ENCODE measurements around the gene L3MBTL4.
"Not testable (repeated sequence)": the region's sequence is repeated elsewhere in the genome, so short reads cannot be mapped to it uniquely, and the experiment has no call there.

Gene L3MBTL4

GRCh38 chr18:6310714-6311113 lies 104.0 kb downstream of the L3MBTL4 start:
- no peak for DNase-seq (ENCODE audit: low read depth)

GRCh38 chr18:6297875-6298274 lies 116.8 kb downstream of the L3MBTL4 start:
- DNase-seq (ENCODE audit: low read depth): no peak

- DNase-seq (ENCODE audit: low read depth): no peak
Observed at GRCh38 chr18:6294148-6294784, 120.4 kb downstream of the L3MBTL4 start.

- DNase-seq (ENCODE audit: low read depth): no peak
Observed at GRCh38 chr18:6289843-6290242, 124.9 kb downstream of the L3MBTL4 start.

- no peak for DNase-seq (ENCODE audit: low read depth)
Observed at GRCh38 chr18:6286585-6286984, 128.1 kb downstream of the L3MBTL4 start.

- DNase-seq (ENCODE audit: low read depth): no peak
Observed at GRCh38 chr18:6284761-6285160, 129.9 kb downstream of the L3MBTL4 start.

- no peak for DNase-seq (ENCODE audit: low read depth)
Observed at GRCh38 chr18:6284300-6284699, 130.4 kb downstream of the L3MBTL4 start.

- no peak for DNase-seq (ENCODE audit: low read depth)
Observed at GRCh38 chr18:6281874-6282273, 132.8 kb downstream of the L3MBTL4 start.

- DNase-seq (ENCODE audit: low read depth): no peak
Observed at GRCh38 chr18:6280211-6280743, 134.4 kb downstream of the L3MBTL4 start.

GRCh38 chr18:6279308-6279707 lies 135.4 kb downstream of the L3MBTL4 start:
- no peak for DNase-seq (ENCODE audit: low read depth)

- no peak for DNase-seq (ENCODE audit: low read depth)
Observed at GRCh38 chr18:6273423-6273822, 141.3 kb downstream of the L3MBTL4 start.

GRCh38 chr18:6272144-6272543 lies 142.6 kb downstream of the L3MBTL4 start:
- not testable (repeated sequence) for DNase-seq (ENCODE audit: low read depth)

GRCh38 chr18:6271585-6271984 lies 143.1 kb downstream of the L3MBTL4 start:
- no peak for DNase-seq (ENCODE audit: low read depth)

- no peak for DNase-seq (ENCODE audit: low read depth)
Observed at GRCh38 chr18:6270771-6271216, 143.9 kb downstream of the L3MBTL4 start.

GRCh38 chr18:6269660-6270332 lies 144.9 kb downstream of the L3MBTL4 start:
- no peak for DNase-seq (ENCODE audit: low read depth)

- no peak for DNase-seq (ENCODE audit: low read depth)
Observed at GRCh38 chr18:6266212-6266611, 148.5 kb downstream of the L3MBTL4 start.

- no peak for DNase-seq (ENCODE audit: low read depth)
Observed at GRCh38 chr18:6261938-6262337, 152.8 kb downstream of the L3MBTL4 start.

GRCh38 chr18:6259324-6259723 lies 155.4 kb downstream of the L3MBTL4 start:
- not testable (repeated sequence) for DNase-seq (ENCODE audit: low read depth)

- no peak for DNase-seq (ENCODE audit: low read depth)
Observed at GRCh38 chr18:6257950-6258349, 156.8 kb downstream of the L3MBTL4 start.

- DNase-seq (ENCODE audit: low read depth): no peak
Observed at GRCh38 chr18:6256521-6256920, 158.2 kb downstream of the L3MBTL4 start.

GRCh38 chr18:6255886-6256285 lies 158.8 kb downstream of the L3MBTL4 start:
- DNase-seq (ENCODE audit: low read depth): no peak

- DNase-seq (ENCODE audit: low read depth): no peak
Observed at GRCh38 chr18:6255116-6255705, 159.5 kb downstream of the L3MBTL4 start.

- DNase-seq (ENCODE audit: low read depth): no peak
Observed at GRCh38 chr18:6254456-6254855, 160.3 kb downstream of the L3MBTL4 start.
